GM12865 (cell line): ENCODE measurements around the gene RPS6KA2.

Source experiments
- DNase-seq: peaks from one replicate; pipeline ENCODE4 v3.0.0; 2010; ENCODE audit warnings: low read depth
- H3K4me3 ChIP-seq: 2 replicates; pipeline ENCODE4 v1.5.1; 2011; ENCODE audit warnings: mild to moderate bottlenecking, low read depth, low read length, control low read depth
- CTCF ChIP-seq: IDR thresholded peaks from 2 replicates; pipeline ENCODE4 v1.5.1; 2011; ENCODE audit warnings: low read length, control low read depth, low read depth, inconsistent platforms; ENCODE audit not compliant: insufficient read depth; ENCODE audit errors: missing control alignments

RPS6KA2 gene

DNA sequence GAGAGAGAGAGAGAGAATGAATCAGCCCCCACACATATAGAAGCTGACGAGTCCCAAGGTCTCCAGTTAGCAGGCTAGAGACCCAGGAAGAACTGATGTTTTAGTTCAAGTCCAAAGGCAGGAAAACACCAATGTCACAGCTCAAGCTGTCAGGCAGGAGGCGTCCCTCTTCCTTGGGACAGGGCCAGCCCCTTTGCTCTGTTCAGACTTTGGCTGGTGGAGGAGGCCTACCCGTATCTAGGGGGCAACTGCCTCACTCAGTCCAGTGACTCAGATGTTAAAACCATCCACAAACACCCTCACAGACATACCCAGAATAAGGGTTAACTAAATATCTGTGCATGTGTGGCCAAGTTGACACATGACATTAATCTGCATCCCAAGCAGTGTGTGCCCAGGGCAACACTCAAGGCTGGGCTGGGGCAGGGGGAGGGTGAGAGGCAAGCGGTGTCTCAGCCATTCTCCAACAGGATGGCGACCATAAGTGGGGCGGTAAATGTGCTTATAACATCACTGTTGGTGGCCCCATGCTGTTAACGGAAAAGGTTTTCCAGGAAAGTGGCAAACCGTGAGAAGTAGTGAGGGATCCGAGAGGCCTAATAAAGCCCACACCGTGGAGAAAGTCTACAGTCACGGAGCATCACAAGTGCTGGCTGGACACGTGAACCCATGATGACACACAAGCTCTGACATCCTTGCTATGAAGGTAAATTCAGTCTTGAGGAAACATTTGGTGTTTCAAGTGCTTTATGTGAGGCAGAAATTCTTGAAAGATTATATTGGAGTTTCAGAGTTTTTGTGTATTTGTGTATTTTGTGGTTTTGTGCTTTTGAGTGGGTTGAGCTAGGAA is 68.7 kb downstream of the RPS6KA2 start:
- DNase-seq: no peak
- TF ChIP-seq CTCF: no peak
- H3K4me3 ChIP-seq: no peak overlapping the region

DNA sequence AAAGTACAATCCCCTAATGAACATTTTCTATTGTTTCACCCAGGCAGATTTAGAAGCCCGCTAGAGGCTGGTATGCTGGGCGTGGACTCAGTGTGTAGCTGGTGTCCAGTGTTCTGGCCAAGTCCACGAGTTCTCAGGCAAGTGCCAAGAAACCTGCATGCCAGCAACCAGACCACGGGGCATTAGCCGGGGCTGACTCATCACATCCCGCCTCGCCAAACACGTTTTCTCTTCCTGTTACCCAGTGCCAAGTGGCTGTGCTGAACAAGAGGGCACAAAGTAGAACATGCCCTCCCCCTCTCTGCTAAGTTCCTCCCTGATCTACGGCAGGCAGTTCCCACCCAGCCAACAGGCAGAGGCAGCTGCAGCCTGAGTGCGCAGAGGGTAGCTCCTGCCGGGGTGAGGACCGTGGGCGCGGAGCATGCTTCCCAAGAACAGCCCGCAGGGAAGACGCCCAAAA is 70.2 kb downstream of the RPS6KA2 start:
- DNase-seq: no peak
- no peak for TF ChIP-seq CTCF
- no peak overlapping the region for H3K4me3 ChIP-seq

DNA sequence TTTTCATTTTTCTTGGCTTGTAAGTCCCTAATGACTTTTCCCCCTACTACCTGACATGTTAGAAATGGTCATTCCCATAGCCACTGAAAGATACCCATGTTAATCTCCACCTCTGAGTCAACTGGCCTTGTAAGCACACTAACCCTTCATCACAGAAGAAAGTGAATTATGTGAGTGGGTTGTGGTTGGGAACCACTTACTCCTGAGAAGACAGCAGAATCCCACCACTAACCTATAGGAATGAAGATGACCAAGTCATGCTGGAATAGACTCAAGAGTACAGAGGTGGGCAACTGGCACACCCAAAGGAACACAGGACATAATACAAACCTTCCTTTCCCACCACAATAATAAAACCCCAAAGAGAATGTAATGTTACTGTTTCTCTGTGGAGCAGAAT is 70.7 kb downstream of the RPS6KA2 start:
- no peak for DNase-seq
- TF ChIP-seq CTCF: no peak
- no peak overlapping the region for H3K4me3 ChIP-seq

GRCh38 chr6:166555086-166555485 is 72.0 kb downstream of the RPS6KA2 start:
- TF ChIP-seq CTCF: no peak
- no peak for DNase-seq
- no peak overlapping the region for H3K4me3 ChIP-seq

DNA sequence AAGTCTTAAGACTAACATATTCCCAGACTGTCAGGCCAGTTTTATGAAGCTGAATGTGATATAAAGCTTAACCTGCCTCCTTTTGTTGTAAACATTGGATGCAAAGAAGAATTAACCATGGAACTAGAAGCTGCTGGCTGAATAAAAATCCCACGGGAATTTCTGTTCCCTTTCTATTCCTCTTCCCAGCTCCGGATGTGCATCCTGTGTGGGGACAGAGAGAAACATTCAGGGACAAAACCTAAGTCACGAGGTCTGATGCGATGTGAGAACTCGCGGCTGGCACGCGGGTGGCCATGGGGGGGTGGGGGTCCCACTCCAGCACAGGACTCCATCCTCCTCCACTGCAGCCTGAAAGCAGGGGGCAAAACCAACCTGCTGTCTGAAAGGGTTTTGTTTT is 72.7 kb downstream of the RPS6KA2 start:
- H3K4me3 ChIP-seq: no peak overlapping the region
- no peak for DNase-seq
- TF ChIP-seq CTCF: no peak

DNA sequence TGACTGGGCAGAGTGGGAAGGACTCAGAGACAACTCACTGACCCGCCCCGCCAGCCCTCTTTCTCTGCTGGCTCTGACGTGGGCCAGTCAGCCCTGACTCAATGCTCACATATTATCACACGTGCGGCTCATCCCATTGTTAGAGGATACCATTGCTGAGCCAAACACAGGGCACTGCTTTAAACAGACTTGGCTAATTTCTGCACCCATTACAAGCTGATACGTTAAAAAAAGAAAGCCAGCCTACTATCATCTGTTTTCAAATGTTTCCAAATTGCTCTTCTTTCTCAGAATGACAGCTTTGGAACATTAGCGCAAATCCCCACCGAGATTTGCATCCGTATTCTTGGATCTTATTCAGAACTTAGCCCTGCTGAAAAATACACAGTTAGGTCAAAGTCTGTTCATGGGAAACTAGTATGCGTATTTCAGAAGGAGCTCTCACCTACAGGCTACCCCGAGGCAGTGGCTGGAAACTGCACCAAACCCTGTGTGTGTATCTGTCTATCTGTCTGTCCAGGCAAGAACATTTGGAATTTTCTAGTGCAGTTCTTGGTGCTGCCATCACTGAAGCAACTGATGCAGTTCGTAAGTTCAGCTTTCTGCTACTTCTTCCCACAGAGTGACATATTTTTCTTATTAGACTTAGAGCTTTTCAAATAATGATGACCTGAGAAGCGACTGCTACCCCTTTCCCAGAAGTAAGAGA is 73.3 kb downstream of the RPS6KA2 start:
- TF ChIP-seq CTCF: no peak
- H3K4me3 ChIP-seq: no peak overlapping the region
- DNase-seq: no peak
